Cortex of kidney (tissue), 1 donor: ENCODE data around the gene KLK15.
"Not testable (repeated sequence)": the region's sequence is repeated elsewhere in the genome, so short reads cannot be mapped to it uniquely, and the experiment has no call there.

Experiments
- DNase-seq: peaks from one replicate; lab custom pipeline; 2025; lab: John Stamatoyannopoulos, UW

The KLK15 gene

GRCh38 chr19:50820549-50821247 lies 12.7 kb downstream of the KLK15 start:
- no peak for DNase-seq

GRCh38 chr19:50820086-50820485 lies 13.3 kb downstream of the KLK15 start:
- DNase-seq, result no peak

- DNase-seq, result no peak
These were observed 13.7 kb downstream of the KLK15 start for GRCh38 chr19:50819636-50820035.

- DNase-seq, result no peak
These were observed 14.4 kb downstream of the KLK15 start for GRCh38 chr19:50818859-50819472.

GRCh38 chr19:50817941-50818858 lies 15.2 kb downstream of the KLK15 start:
- DNase-seq, result no peak

GRCh38 chr19:50815439-50815838 lies 17.9 kb downstream of the KLK15 start:
- no peak for DNase-seq

- no peak for DNase-seq
These were observed 18.5 kb downstream of the KLK15 start for GRCh38 chr19:50814883-50815282.

GRCh38 chr19:50812474-50812873 lies 20.9 kb downstream of the KLK15 start:
- no peak for DNase-seq

GRCh38 chr19:50811622-50812238 lies 21.6 kb downstream of the KLK15 start:
- not testable (repeated sequence) for DNase-seq

GRCh38 chr19:50808856-50809255 lies 24.5 kb downstream of the KLK15 start:
- no peak for DNase-seq

- DNase-seq, result peak; percentile 65
These were observed 28.7 kb downstream of the KLK15 start for GRCh38 chr19:50804420-50805272.

- no peak for DNase-seq
These were observed 29.5 kb downstream of the KLK15 start for GRCh38 chr19:50803633-50804419.

- DNase-seq, result no peak
These were observed 32.3 kb downstream of the KLK15 start for GRCh38 chr19:50801107-50801506.

GRCh38 chr19:50799547-50799851 lies 33.9 kb downstream of the KLK15 start:
- no peak for DNase-seq

- no peak for DNase-seq
These were observed 34.5 kb downstream of the KLK15 start for GRCh38 chr19:50798659-50799546.

GRCh38 chr19:50797781-50798658 lies 35.4 kb downstream of the KLK15 start:
- DNase-seq, result no peak

GRCh38 chr19:50797429-50797780 lies 36.0 kb downstream of the KLK15 start:
- DNase-seq, result no peak

GRCh38 chr19:50796634-50797428 lies 36.5 kb downstream of the KLK15 start:
- DNase-seq, result no peak
